Ishikawa (cell line): ENCODE results near the gene CALML4.

ENCODE experiments used
- CEBPB ChIP-seq: IDR thresholded peaks from 2 replicates; pipeline ENCODE4 v1.6.1; 2012
- CREB1 ChIP-seq: IDR thresholded peaks from 2 replicates; pipeline ENCODE4 v1.6.1; 2012; ENCODE audit warnings: low read depth
- EGR1 ChIP-seq: IDR thresholded peaks from 2 replicates; pipeline ENCODE4 v1.6.1; 2012
- EP300 ChIP-seq: IDR thresholded peaks from 2 replicates; pipeline ENCODE4 v1.6.1; 2012; ENCODE audit warnings: borderline replicate concordance
- FOXM1 ChIP-seq: IDR thresholded peaks from 2 replicates; pipeline ENCODE4 v1.6.1; 2012; ENCODE audit warnings: low read depth, borderline replicate concordance
- MAX ChIP-seq: IDR thresholded peaks from 2 replicates; pipeline ENCODE4 v1.6.1; 2012
- NFIC ChIP-seq: IDR thresholded peaks from 2 replicates; pipeline ENCODE4 v1.6.1; 2012
- RAD21 ChIP-seq: IDR thresholded peaks from 2 replicates; pipeline ENCODE4 v1.6.1; 2012; ENCODE audit warnings: low read depth
- REST ChIP-seq: IDR thresholded peaks from 2 replicates; pipeline ENCODE4 v1.6.1; 2012; ENCODE audit warnings: low read depth, mild to moderate bottlenecking
- TAF1 ChIP-seq: IDR thresholded peaks from 2 replicates; pipeline ENCODE4 v1.6.1; 2012; ENCODE audit warnings: low read depth, mild to moderate bottlenecking
- TCF12 ChIP-seq: IDR thresholded peaks from 2 replicates; pipeline ENCODE4 v1.6.1; 2012; ENCODE audit warnings: low read depth
- TEAD4 ChIP-seq: IDR thresholded peaks from 2 replicates; pipeline ENCODE4 v1.6.1; 2012
- YY1 ChIP-seq: IDR thresholded peaks from 2 replicates; pipeline ENCODE4 v1.6.1; 2012; ENCODE audit warnings: low read depth
- ZBTB7A ChIP-seq: IDR thresholded peaks from 2 replicates; pipeline ENCODE4 v1.6.1; 2012; ENCODE audit warnings: low read depth
- TF ChIP-seq, protein P1 (sequence below): IDR thresholded peaks from 2 replicates; pipeline ENCODE4 v1.6.1; 2012

CALML4 gene

DNA sequence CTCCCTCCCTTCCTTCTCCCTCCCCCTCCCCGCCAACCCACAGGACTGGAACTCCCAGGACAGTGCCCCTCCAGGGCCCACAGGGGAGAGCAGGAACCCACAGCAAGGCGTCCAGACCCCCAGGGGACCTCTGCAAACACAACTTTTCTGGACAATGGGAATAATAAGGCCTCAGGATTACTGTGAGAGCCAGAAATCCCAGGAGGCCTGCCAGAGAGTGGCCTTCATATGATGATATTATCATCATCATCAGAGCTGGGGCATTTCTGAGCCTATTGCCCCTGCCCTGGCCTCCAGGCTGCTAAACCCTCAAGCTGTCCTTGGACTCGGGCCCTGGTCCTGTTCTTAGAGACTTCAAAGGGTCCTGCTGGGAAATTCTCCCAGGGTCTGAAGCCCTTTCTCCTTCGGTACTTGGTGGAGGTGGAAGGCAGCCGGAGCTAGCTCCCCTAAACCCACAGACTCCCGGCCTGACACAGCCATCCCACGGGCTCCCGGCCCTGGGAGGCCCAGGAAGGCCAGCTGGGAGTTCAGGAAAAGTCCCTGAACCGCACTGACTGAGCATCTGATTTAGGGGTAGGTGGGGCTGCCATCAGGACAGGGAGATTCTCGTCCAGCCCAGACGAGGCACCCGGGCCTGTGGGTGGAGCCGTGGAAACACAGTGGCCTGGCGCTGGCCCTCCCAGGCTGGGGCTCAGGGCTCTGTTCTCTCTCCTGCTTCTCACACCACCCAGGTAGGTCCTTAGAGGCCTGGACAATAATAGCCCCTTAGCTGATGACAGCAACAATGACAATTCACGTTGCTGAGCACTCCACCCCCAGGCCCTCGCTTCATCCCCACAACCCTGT, 4.9 kb downstream of the CALML4 start:
- TF ChIP-seq NFIC (no peak), RAD21 (no peak), TEAD4 (no peak)

DNA sequence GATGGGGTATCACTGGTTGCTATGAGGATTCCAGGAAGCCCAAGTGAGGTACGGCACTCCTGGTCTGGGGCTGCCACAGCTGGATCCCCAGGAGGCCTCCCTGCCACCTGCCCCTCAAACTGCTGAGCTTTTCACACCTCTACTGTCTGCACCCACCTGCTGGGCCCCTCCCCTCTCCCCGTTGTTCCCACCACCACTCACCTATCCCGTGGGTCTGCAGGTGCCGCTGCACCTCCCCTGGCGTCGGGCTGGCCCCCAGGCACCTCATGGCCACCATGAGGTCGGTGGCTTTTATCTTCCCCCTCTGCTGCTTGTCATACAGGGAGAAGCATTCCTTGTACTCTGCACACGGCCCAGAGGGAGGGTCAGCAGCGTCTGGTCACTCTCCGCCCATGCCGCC, 5.8 kb downstream of the CALML4 start:
- TF ChIP-seq MAX = no peak
- TF ChIP-seq, protein P1, sequence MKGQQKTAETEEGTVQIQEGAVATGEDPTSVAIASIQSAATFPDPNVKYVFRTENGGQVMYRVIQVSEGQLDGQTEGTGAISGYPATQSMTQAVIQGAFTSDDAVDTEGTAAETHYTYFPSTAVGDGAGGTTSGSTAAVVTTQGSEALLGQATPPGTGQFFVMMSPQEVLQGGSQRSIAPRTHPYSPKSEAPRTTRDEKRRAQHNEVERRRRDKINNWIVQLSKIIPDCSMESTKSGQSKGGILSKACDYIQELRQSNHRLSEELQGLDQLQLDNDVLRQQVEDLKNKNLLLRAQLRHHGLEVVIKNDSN = no peak
- no peak for TF ChIP-seq YY1

GRCh38 chr15:68197661-68198437, 7.3 kb downstream of the CALML4 start:
- TF ChIP-seq ZBTB7A = no peak
- TF ChIP-seq FOXM1 = no peak
- no peak for TF ChIP-seq RAD21
- TF ChIP-seq CREB1 = no peak
- TF ChIP-seq, protein P1 = no peak
- no peak for TF ChIP-seq TCF12
- TF ChIP-seq TAF1 = no peak

GRCh38 chr15:68197170-68197492, 8.0 kb downstream of the CALML4 start:
- TF ChIP-seq TCF12 (no peak), FOXM1 (no peak), MAX (no peak), CEBPB (no peak), TAF1 (no peak)

GRCh38 chr15:68196445-68197169, 8.5 kb downstream of the CALML4 start:
- TF ChIP-seq CREB1 = no peak
- TF ChIP-seq, protein P1 = no peak
- TF ChIP-seq RAD21 = no peak
- TF ChIP-seq FOXM1 = no peak

DNA sequence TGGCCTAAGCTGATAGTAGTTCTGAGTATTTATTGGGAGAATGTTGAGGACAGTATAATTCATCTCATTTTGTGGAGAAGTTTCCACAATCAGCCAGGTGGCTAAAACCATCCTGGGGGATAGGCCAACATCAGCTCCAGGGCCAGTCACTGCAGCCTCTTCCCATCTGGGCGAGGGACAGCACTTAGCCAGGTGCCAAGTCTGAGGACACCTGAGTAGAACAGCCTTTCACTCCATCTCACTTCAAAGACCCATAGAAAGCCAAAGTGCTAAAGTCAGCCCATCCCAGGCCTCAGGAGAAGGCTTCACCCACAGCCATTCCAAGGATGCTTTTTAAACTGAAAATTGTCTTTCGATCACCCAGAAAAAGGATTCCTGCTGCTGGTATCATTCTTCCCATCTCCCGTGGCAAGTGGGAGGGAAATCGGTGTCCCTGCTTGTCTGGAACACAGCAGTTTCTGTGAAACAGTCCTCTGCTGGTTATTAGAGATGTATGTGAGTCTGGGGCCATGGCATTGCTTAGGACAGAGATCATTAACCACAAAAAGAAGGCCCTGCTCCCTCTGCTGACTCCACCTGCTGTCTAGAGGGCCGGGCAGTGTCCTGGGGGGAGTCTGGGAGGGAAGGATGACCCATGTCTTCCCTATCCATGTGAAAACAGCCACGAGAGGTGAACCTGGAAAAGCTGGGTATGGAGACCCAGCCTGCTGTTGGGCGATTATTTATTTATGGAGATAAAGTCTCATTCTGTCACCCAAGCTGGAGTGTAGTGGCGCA, 9.6 kb downstream of the CALML4 start:
- TF ChIP-seq EP300 = no peak
- TF ChIP-seq TCF12 = no peak
- no peak for TF ChIP-seq TEAD4
- no peak for TF ChIP-seq FOXM1
- TF ChIP-seq NFIC = no peak
- TF ChIP-seq ZBTB7A = no peak
- TF ChIP-seq CEBPB = no peak
- no peak for TF ChIP-seq RAD21
- TF ChIP-seq MAX = no peak
- TF ChIP-seq, protein P1 = no peak
- no peak for TF ChIP-seq CREB1
- TF ChIP-seq YY1 = no peak
- TF ChIP-seq TAF1 = no peak
- TF ChIP-seq EGR1 = no peak
- TF ChIP-seq REST = no peak
